ENCODE results near the gene ARSG.

The ARSG gene

GRCh38 chr17:68299817-68300216 lies 8.5 kb downstream of the ARSG start:
- DNase-seq (ENCODE audit: extremely low spot score), result no peak
- POLR2A ChIA-PET, result interaction anchor here (1.0 kb wide), 1 partner anchor 31 kb away, joined by 3 read pairs; no protein-coding TSS in a partner anchor
- TF ChIP-seq LEF1 (IDR thresholded peaks at IDR 0.05; ENCODE audit: borderline replicate concordance) (no peak), FOXA1 (IDR thresholded peaks at IDR 0.05) (no peak), FOXM1 (IDR thresholded peaks at IDR 0.05; ENCODE audit: borderline replicate concordance) (no peak), CTBP1 (IDR thresholded peaks at IDR 0.05; ENCODE audit: borderline replicate concordance) (no peak), SP1 (IDR thresholded peaks at IDR 0.05) (no peak), FOXK2 (IDR thresholded peaks at IDR 0.05) (no peak), ARNT (IDR thresholded peaks at IDR 0.05) (no peak), PKNOX1 (IDR thresholded peaks at IDR 0.05) (no peak), BHLHE40 (IDR thresholded peaks at IDR 0.05; ENCODE audit: borderline replicate concordance) (no peak), SUZ12 (IDR thresholded peaks at IDR 0.05) (no peak), TARDBP (IDR thresholded peaks at IDR 0.05) (no peak), HDGF (IDR thresholded peaks at IDR 0.05; ENCODE audit: borderline replicate concordance) (no peak), ELF4 (IDR thresholded peaks at IDR 0.05) (no peak), ZNF384 (IDR thresholded peaks at IDR 0.05) (no peak), L3MBTL2 (conservative IDR thresholded peaks at IDR 0.05) (no peak), NFRKB (IDR thresholded peaks at IDR 0.05) (no peak)
- CTCF ChIA-PET, result interaction anchor here (1.1 kb wide), 1 partner anchor 10 kb away, joined by 3 read pairs; no protein-coding TSS in a partner anchor

- ChIA-PET POLR2A (no interaction called here), CTCF (no interaction called here)
- DNase-seq (ENCODE audit: extremely low spot score), result no peak
- TF ChIP-seq SP1 (IDR thresholded peaks at IDR 0.05), result no peak
- TF ChIP-seq CTBP1 (IDR thresholded peaks at IDR 0.05; ENCODE audit: borderline replicate concordance), result no peak
- no peak for TF ChIP-seq FOXA1 (IDR thresholded peaks at IDR 0.05)
Observed at GRCh38 chr17:68301438-68301959, 10.2 kb downstream of the ARSG start.

GRCh38 chr17:68302066-68302564 lies 10.8 kb downstream of the ARSG start:
- CTCF ChIA-PET, result no interaction called here
- DNase-seq (ENCODE audit: extremely low spot score), result no peak
- no peak for TF ChIP-seq L3MBTL2 (conservative IDR thresholded peaks at IDR 0.05)
- POLR2A ChIA-PET, result no interaction called here

- DNase-seq (ENCODE audit: extremely low spot score), result no peak
- ChIA-PET POLR2A (no interaction called here), CTCF (interaction anchor here (0.7 kb wide), 1 partner anchor 10 kb away, joined by 3 read pairs; no protein-coding TSS in a partner anchor)
- TF ChIP-seq PKNOX1 (IDR thresholded peaks at IDR 0.05), result no peak
- no peak for TF ChIP-seq SP1 (IDR thresholded peaks at IDR 0.05)
- TF ChIP-seq L3MBTL2 (conservative IDR thresholded peaks at IDR 0.05), result no peak
- TF ChIP-seq TARDBP (IDR thresholded peaks at IDR 0.05), result no peak
Observed at GRCh38 chr17:68302666-68303065, 11.4 kb downstream of the ARSG start.

GRCh38 chr17:68304706-68305105 lies 13.4 kb downstream of the ARSG start:
- ChIA-PET CTCF (no interaction called here), POLR2A (no interaction called here)
- no peak for DNase-seq (ENCODE audit: extremely low spot score)
- no peak for TF ChIP-seq FOXA1 (IDR thresholded peaks at IDR 0.05)
- TF ChIP-seq SP1 (IDR thresholded peaks at IDR 0.05), result no peak
- TF ChIP-seq LEF1 (IDR thresholded peaks at IDR 0.05; ENCODE audit: borderline replicate concordance), result no peak
- TF ChIP-seq BHLHE40 (IDR thresholded peaks at IDR 0.05; ENCODE audit: borderline replicate concordance), result no peak
- TF ChIP-seq ELF4 (IDR thresholded peaks at IDR 0.05), result no peak
- no peak for TF ChIP-seq ZNF384 (IDR thresholded peaks at IDR 0.05)
- no peak for TF ChIP-seq L3MBTL2 (conservative IDR thresholded peaks at IDR 0.05)
- TF ChIP-seq ARNT (IDR thresholded peaks at IDR 0.05), result no peak
- TF ChIP-seq NFRKB (IDR thresholded peaks at IDR 0.05), result no peak
- no peak for TF ChIP-seq FOXK2 (IDR thresholded peaks at IDR 0.05)
- TF ChIP-seq CTBP1 (IDR thresholded peaks at IDR 0.05; ENCODE audit: borderline replicate concordance), result no peak
- no peak for TF ChIP-seq SUZ12 (IDR thresholded peaks at IDR 0.05)
- no peak for TF ChIP-seq HDGF (IDR thresholded peaks at IDR 0.05; ENCODE audit: borderline replicate concordance)
- no peak for TF ChIP-seq PKNOX1 (IDR thresholded peaks at IDR 0.05)
- no peak for TF ChIP-seq FOXM1 (IDR thresholded peaks at IDR 0.05; ENCODE audit: borderline replicate concordance)

- ChIA-PET CTCF (no interaction called here), POLR2A (no interaction called here)
- DNase-seq (ENCODE audit: extremely low spot score), result no peak
- no peak for TF ChIP-seq ZNF384 (IDR thresholded peaks at IDR 0.05)
- no peak for TF ChIP-seq FOXK2 (IDR thresholded peaks at IDR 0.05)
- no peak for TF ChIP-seq SUZ12 (IDR thresholded peaks at IDR 0.05)
- TF ChIP-seq TARDBP (IDR thresholded peaks at IDR 0.05), result no peak
- no peak for TF ChIP-seq ARNT (IDR thresholded peaks at IDR 0.05)
- TF ChIP-seq NFRKB (IDR thresholded peaks at IDR 0.05), result no peak
- no peak for TF ChIP-seq CTBP1 (IDR thresholded peaks at IDR 0.05; ENCODE audit: borderline replicate concordance)
- TF ChIP-seq SP1 (IDR thresholded peaks at IDR 0.05), result no peak
- no peak for TF ChIP-seq ELF4 (IDR thresholded peaks at IDR 0.05)
- no peak for TF ChIP-seq BHLHE40 (IDR thresholded peaks at IDR 0.05; ENCODE audit: borderline replicate concordance)
- no peak for TF ChIP-seq FOXA1 (IDR thresholded peaks at IDR 0.05)
- TF ChIP-seq L3MBTL2 (conservative IDR thresholded peaks at IDR 0.05), result no peak
- TF ChIP-seq FOXM1 (IDR thresholded peaks at IDR 0.05; ENCODE audit: borderline replicate concordance), result no peak
- TF ChIP-seq HDGF (IDR thresholded peaks at IDR 0.05; ENCODE audit: borderline replicate concordance), result no peak
- TF ChIP-seq PKNOX1 (IDR thresholded peaks at IDR 0.05), result no peak
- no peak for TF ChIP-seq LEF1 (IDR thresholded peaks at IDR 0.05; ENCODE audit: borderline replicate concordance)
Observed at GRCh38 chr17:68305142-68305541, 13.8 kb downstream of the ARSG start.
